HEK293 (cell line): ENCODE data around the gene TUBB2B.

ENCODE experiments used
- CTCF ChIA-PET: fragments of 350-600 bp; formaldehyde crosslinking; extraction: SDS; loops from one replicate; lab custom pipeline; 2021; ENCODE audit warnings: antibody characterized with exemption; lab: Yijun Ruan, JAX
- POLR2A ChIA-PET: fragments of 300-600 bp; formaldehyde crosslinking; extraction: SDS; loops from one replicate; lab custom pipeline; 2020; ENCODE audit warnings: antibody characterized with exemption, inconsistent platforms; lab: Yijun Ruan, JAX
- H3K27ac ChIP-seq: fragments of 200-500 bp; sonication (Bioruptor generic); 2 replicates; pipeline ENCODE4 v1.5.1; 2014; ENCODE audit warnings: low read depth, low read length, control low read depth, inconsistent platforms; ENCODE audit errors: extremely low read depth
- H3K36me3 ChIP-seq, 2 experiments: fragments of 200-500 bp in 1 of 2; sonication (Bioruptor generic) in 1 of 2; 1 replicate in 1 of 2; 2 replicates in 1 of 2; pipeline ENCODE4 v1.5.1; 2014 to 2017; ENCODE audit warnings: inconsistent platforms in 2 of 2, low read length in 2 of 2; ENCODE audit not compliant: control insufficient read depth in 2 of 2, insufficient read depth in 1 of 2
- H3K4me1 ChIP-seq: fragments of 200-500 bp; sonication (Bioruptor generic); 2 replicates; pipeline ENCODE4 v1.5.1; 2014; ENCODE audit warnings: mild to moderate bottlenecking, low read length, inconsistent platforms; ENCODE audit not compliant: control insufficient read depth, insufficient read depth
- H3K4me3 ChIP-seq: 2 replicates; pipeline ENCODE4 v1.5.1; 2011; ENCODE audit warnings: low read depth, mild to moderate bottlenecking, control low read depth, low read length, moderate library complexity
- H3K9me3 ChIP-seq: fragments of 200-500 bp; sonication (Bioruptor generic); 2 replicates; pipeline ENCODE4 v1.5.1; 2014; ENCODE audit warnings: low read depth, low read length, inconsistent platforms; ENCODE audit not compliant: control insufficient read depth, insufficient read depth
- AEBP2 ChIP-seq: fragments of 450-650 bp; formaldehyde crosslinking; IDR thresholded peaks from 2 replicates; pipeline ENCODE4 v1.5.1; 2016; ENCODE audit warnings: missing biosample characterization, missing genetic modification characterization, borderline replicate concordance
- GLI4 ChIP-seq: fragments of 450-650 bp; formaldehyde crosslinking; IDR thresholded peaks from 2 replicates; pipeline ENCODE4 v1.5.1; 2016; ENCODE audit warnings: missing biosample characterization, missing genetic modification characterization
- GLIS2 ChIP-seq: fragments of 450-650 bp; formaldehyde crosslinking; IDR thresholded peaks from 2 replicates; pipeline ENCODE4 v1.5.1; 2016; ENCODE audit warnings: missing biosample characterization, missing genetic modification characterization
- HOXD13 ChIP-seq: sonication (generic); formaldehyde crosslinking; IDR thresholded peaks from 2 replicates; pipeline ENCODE4 v1.8.0; 2022; ENCODE audit warnings: missing genetic modification reagents, borderline replicate concordance
- KLF7 ChIP-seq: fragments of 450-650 bp; formaldehyde crosslinking; IDR thresholded peaks from 2 replicates; pipeline ENCODE4 v1.5.1; 2016; ENCODE audit warnings: missing biosample characterization, missing genetic modification characterization, borderline replicate concordance
- MYNN ChIP-seq: fragments of 450-650 bp; formaldehyde crosslinking; IDR thresholded peaks from 2 replicates; pipeline ENCODE4 v1.5.1; 2016; ENCODE audit warnings: missing biosample characterization, missing genetic modification characterization, borderline replicate concordance
- SCRT1 ChIP-seq: fragments of 450-650 bp; formaldehyde crosslinking; IDR thresholded peaks from 2 replicates; pipeline ENCODE4 v1.5.1; 2016; ENCODE audit warnings: missing biosample characterization, missing genetic modification characterization, borderline replicate concordance
- SP2 ChIP-seq: fragments of 450-650 bp; formaldehyde crosslinking; IDR thresholded peaks from 2 replicates; pipeline ENCODE4 v1.5.1; 2016; ENCODE audit warnings: missing biosample characterization, missing genetic modification characterization
- TCF7L2 ChIP-seq: IDR thresholded peaks from 2 replicates; pipeline ENCODE4 v1.6.1; 2011; ENCODE audit warnings: low read depth, mild to moderate bottlenecking, inconsistent platforms, low read length, moderate library complexity, borderline replicate concordance
- YY2 ChIP-seq: fragments of 450-650 bp; formaldehyde crosslinking; IDR thresholded peaks from 2 replicates; pipeline ENCODE4 v1.5.1; 2016; ENCODE audit warnings: missing biosample characterization, missing genetic modification characterization
- ZBTB44 ChIP-seq: fragments of 450-650 bp; IDR thresholded peaks from 2 replicates; pipeline ENCODE4 v1.5.1; 2018; ENCODE audit warnings: missing biosample characterization, mild to moderate bottlenecking, missing genetic modification characterization
- ZBTB8A ChIP-seq: fragments of 450-650 bp; formaldehyde crosslinking; IDR thresholded peaks from 2 replicates; pipeline ENCODE4 v1.5.1; 2016; ENCODE audit warnings: missing biosample characterization, missing genetic modification characterization
- ZFHX2 ChIP-seq: fragments of 450-650 bp; formaldehyde crosslinking; conservative IDR thresholded peaks from 2 replicates; pipeline ENCODE4 v1.5.1; 2016; ENCODE audit warnings: missing biosample characterization, missing genetic modification characterization
- ZFP3 ChIP-seq: fragments of 450-650 bp; formaldehyde crosslinking; IDR thresholded peaks from 2 replicates; pipeline ENCODE4 v1.5.1; 2016; ENCODE audit warnings: low read depth, missing biosample characterization, missing genetic modification characterization
- ZNF10 ChIP-seq: fragments of 450-650 bp; formaldehyde crosslinking; IDR thresholded peaks from 2 replicates; pipeline ENCODE4 v1.5.1; 2017; ENCODE audit warnings: missing biosample characterization, missing genetic modification characterization
- ZNF184 ChIP-seq: fragments of 450-650 bp; IDR thresholded peaks from 2 replicates; pipeline ENCODE4 v1.5.1; 2018; ENCODE audit warnings: missing biosample characterization, mild to moderate bottlenecking, missing genetic modification characterization
- ZNF221 ChIP-seq: fragments of 450-650 bp; formaldehyde crosslinking; IDR thresholded peaks from 2 replicates; pipeline ENCODE4 v1.5.1; 2017; ENCODE audit warnings: missing biosample characterization, missing genetic modification characterization, borderline replicate concordance
- ZNF223 ChIP-seq: fragments of 450-650 bp; formaldehyde crosslinking; IDR thresholded peaks from 2 replicates; pipeline ENCODE4 v1.5.1; 2016; ENCODE audit warnings: missing biosample characterization, missing genetic modification characterization
- ZNF239 ChIP-seq: fragments of 450-650 bp; formaldehyde crosslinking; IDR thresholded peaks from 2 replicates; pipeline ENCODE4 v1.5.1; 2016; ENCODE audit warnings: missing biosample characterization, missing genetic modification characterization
- ZNF24 ChIP-seq: fragments of 450-650 bp; formaldehyde crosslinking; IDR thresholded peaks from 2 replicates; pipeline ENCODE4 v1.5.1; 2016; ENCODE audit warnings: missing biosample characterization, missing genetic modification characterization
- ZNF423 ChIP-seq: fragments of 450-650 bp; formaldehyde crosslinking; IDR thresholded peaks from 2 replicates; pipeline ENCODE4 v1.5.1; 2016; ENCODE audit warnings: missing biosample characterization, missing genetic modification characterization
- ZNF510 ChIP-seq: fragments of 450-650 bp; formaldehyde crosslinking; IDR thresholded peaks from 2 replicates; pipeline ENCODE4 v1.5.1; 2018; ENCODE audit warnings: mild to moderate bottlenecking, missing genetic modification characterization, missing biosample characterization; ENCODE audit not compliant: insufficient replicate concordance
- ZNF513 ChIP-seq: fragments of 450-650 bp; IDR thresholded peaks from 2 replicates; pipeline ENCODE4 v1.5.1; 2018; ENCODE audit warnings: missing biosample characterization, missing genetic modification characterization
- ZNF560 ChIP-seq: fragments of 450-650 bp; formaldehyde crosslinking; IDR thresholded peaks from 2 replicates; pipeline ENCODE4 v1.5.1; 2017; ENCODE audit warnings: missing biosample characterization, missing genetic modification characterization, borderline replicate concordance
- ZNF704 ChIP-seq: fragments of 450-650 bp; formaldehyde crosslinking; IDR thresholded peaks from 2 replicates; pipeline ENCODE4 v1.5.1; 2016; ENCODE audit warnings: missing biosample characterization, missing genetic modification characterization
- ZNF777 ChIP-seq: fragments of 450-650 bp; formaldehyde crosslinking; IDR thresholded peaks from 2 replicates; pipeline ENCODE4 v1.5.1; 2017; ENCODE audit warnings: missing biosample characterization, missing genetic modification characterization, borderline replicate concordance
- ZNF792 ChIP-seq: fragments of 450-650 bp; formaldehyde crosslinking; IDR thresholded peaks from 2 replicates; pipeline ENCODE4 v1.5.1; 2016; ENCODE audit warnings: missing biosample characterization, missing genetic modification characterization
- ZNF830 ChIP-seq: fragments of 450-650 bp; IDR thresholded peaks from 2 replicates; pipeline ENCODE4 v1.5.0; 2018; ENCODE audit warnings: missing biosample characterization, missing genetic modification characterization, low read depth, mild to moderate bottlenecking, moderate library complexity
- ZSCAN16 ChIP-seq: fragments of 450-650 bp; formaldehyde crosslinking; IDR thresholded peaks from 2 replicates; pipeline ENCODE4 v1.5.1; 2016; ENCODE audit warnings: missing biosample characterization, missing genetic modification characterization
- ZSCAN30 ChIP-seq: fragments of 450-650 bp; IDR thresholded peaks from 2 replicates; pipeline ENCODE4 v1.5.1; 2018; ENCODE audit warnings: missing biosample characterization, mild to moderate bottlenecking, missing genetic modification characterization, moderate library complexity

Gene TUBB2B

GRCh38 chr6:3201388-3201787 is 26.1 kb downstream of the TUBB2B start:
- Histone ChIP-seq H3K4me1 (no peaks in the 10 kb centered on the region), H3K36me3 (no peaks in the 10 kb centered on the region), H3K9me3 (no peaks in the 10 kb centered on the region), H3K27ac (no peak overlapping the region), H3K4me3 (no peak overlapping the region)
- CTCF ChIA-PET = no interaction called here
- TF ChIP-seq GLIS2 (tag by site-specific recombination) = no peak
- TF ChIP-seq ZNF704 (tag by site-specific recombination) = no peak
- TF ChIP-seq TCF7L2 = no peak
- no peak for TF ChIP-seq ZSCAN30 (tag by site-specific recombination)
- no peak for TF ChIP-seq ZNF510 (tag by site-specific recombination)
- TF ChIP-seq ZSCAN16 = no peak
- TF ChIP-seq ZNF830 (tag by site-specific recombination) = no peak
- TF ChIP-seq ZNF560 (tag by site-specific recombination) = no peak
- no peak for TF ChIP-seq SCRT1 (tag by site-specific recombination)
- no peak for TF ChIP-seq ZBTB44 (tag by site-specific recombination)
- TF ChIP-seq ZNF423 (tag by site-specific recombination) = no peak
- no peak for TF ChIP-seq ZNF792 (tag by site-specific recombination)
- no peak for TF ChIP-seq ZNF24
- TF ChIP-seq ZBTB8A (tag by site-specific recombination) = no peak
- TF ChIP-seq KLF7 (tag by site-specific recombination) = no peak
- TF ChIP-seq ZNF10 (tag by site-specific recombination) = no peak
- TF ChIP-seq YY2 = no peak
- TF ChIP-seq ZNF239 = no peak
- POLR2A ChIA-PET = no interaction called here

- Histone ChIP-seq H3K4me1 (no peaks in the 10 kb centered on the region), H3K4me3 (no peak overlapping the region), H3K36me3 (no peaks in the 10 kb centered on the region), H3K27ac (no peak overlapping the region), H3K9me3 (no peaks in the 10 kb centered on the region)
- TF ChIP-seq MYNN (tag by site-specific recombination) = no peak
- TF ChIP-seq GLI4 (tag by site-specific recombination) = no peak
- TF ChIP-seq ZNF830 (tag by site-specific recombination) = no peak
- TF ChIP-seq ZFP3 (tag by site-specific recombination) = no peak
- no peak for TF ChIP-seq ZNF777
- TF ChIP-seq ZNF513 (tag by site-specific recombination) = no peak
- TF ChIP-seq ZNF184 = no peak
- no peak for TF ChIP-seq ZFHX2
- TF ChIP-seq AEBP2 (tag by site-specific recombination) = no peak
- no peak for TF ChIP-seq HOXD13 (CRISPR knock-in tag)
- TF ChIP-seq ZNF223 (tag by site-specific recombination) = no peak
- TF ChIP-seq SP2 (tag by site-specific recombination) = no peak
- TF ChIP-seq ZNF221 = no peak
- CTCF ChIA-PET = interaction anchor here (0.6 to 1.2 kb wide), 3 partner anchors 8 to 1026 kb away, joined by 3 to 4 read pairs (median 3); no protein-coding TSS in a partner anchor
- POLR2A ChIA-PET = interaction anchor here (1.0 to 1.4 kb wide), 2 partner anchors 9 to 38 kb away, joined by 3 read pairs; no protein-coding TSS in a partner anchor
Measured at GRCh38 chr6:3200682-3201081, 26.8 kb downstream of the TUBB2B start.
